ENCODE measurements around the gene EIF3A.

DNA sequence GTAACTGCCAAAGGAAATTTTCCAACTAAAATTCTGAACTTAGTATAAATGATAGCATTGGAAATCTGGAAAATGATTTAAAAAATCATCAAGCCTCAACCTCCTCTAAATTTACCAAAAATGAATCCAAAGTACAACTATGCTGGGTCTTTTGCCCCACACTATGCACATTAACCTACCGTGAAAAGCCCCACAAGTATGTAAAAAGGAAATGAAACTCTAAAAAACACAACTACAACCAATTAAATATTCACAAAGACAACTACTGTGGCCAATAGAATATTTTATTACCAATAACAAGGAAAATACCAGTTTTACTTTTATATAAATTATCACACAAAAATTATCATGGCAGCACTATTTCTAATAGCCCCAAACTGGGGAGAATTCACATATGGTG lies 19.3 kb downstream of the EIF3A start:
- TF ChIP-seq, protein P1, sequence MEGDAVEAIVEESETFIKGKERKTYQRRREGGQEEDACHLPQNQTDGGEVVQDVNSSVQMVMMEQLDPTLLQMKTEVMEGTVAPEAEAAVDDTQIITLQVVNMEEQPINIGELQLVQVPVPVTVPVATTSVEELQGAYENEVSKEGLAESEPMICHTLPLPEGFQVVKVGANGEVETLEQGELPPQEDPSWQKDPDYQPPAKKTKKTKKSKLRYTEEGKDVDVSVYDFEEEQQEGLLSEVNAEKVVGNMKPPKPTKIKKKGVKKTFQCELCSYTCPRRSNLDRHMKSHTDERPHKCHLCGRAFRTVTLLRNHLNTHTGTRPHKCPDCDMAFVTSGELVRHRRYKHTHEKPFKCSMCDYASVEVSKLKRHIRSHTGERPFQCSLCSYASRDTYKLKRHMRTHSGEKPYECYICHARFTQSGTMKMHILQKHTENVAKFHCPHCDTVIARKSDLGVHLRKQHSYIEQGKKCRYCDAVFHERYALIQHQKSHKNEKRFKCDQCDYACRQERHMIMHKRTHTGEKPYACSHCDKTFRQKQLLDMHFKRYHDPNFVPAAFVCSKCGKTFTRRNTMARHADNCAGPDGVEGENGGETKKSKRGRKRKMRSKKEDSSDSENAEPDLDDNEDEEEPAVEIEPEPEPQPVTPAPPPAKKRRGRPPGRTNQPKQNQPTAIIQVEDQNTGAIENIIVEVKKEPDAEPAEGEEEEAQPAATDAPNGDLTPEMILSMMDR (IDR thresholded peaks at IDR 0.05): no peak
- no peak for TF ChIP-seq EP300 (IDR thresholded peaks at IDR 0.05)
